SK-N-MC (cell line): ENCODE measurements around the gene CTBP1.

Experiments used
- EZH2 ChIP-seq: fragments of 200-600 bp; sonication (generic); IDR thresholded peaks from one replicate; pipeline ENCODE4 v1.6.1; 2017; ENCODE audit warnings: antibody characterized with exemption
- FOXP2 ChIP-seq: optimal IDR thresholded peaks from 2 replicates; pipeline ENCODE3; 2011; ENCODE audit warnings: mild to moderate bottlenecking, moderate library complexity; ENCODE audit not compliant: insufficient read depth; ENCODE audit errors: extremely low read length, control extremely low read depth
- POLR2AphosphoS5 ChIP-seq: IDR thresholded peaks from 2 replicates; pipeline ENCODE4 v1.6.1; 2012; ENCODE audit warnings: mild to moderate bottlenecking, low read depth, low read length, borderline replicate concordance

DNA sequence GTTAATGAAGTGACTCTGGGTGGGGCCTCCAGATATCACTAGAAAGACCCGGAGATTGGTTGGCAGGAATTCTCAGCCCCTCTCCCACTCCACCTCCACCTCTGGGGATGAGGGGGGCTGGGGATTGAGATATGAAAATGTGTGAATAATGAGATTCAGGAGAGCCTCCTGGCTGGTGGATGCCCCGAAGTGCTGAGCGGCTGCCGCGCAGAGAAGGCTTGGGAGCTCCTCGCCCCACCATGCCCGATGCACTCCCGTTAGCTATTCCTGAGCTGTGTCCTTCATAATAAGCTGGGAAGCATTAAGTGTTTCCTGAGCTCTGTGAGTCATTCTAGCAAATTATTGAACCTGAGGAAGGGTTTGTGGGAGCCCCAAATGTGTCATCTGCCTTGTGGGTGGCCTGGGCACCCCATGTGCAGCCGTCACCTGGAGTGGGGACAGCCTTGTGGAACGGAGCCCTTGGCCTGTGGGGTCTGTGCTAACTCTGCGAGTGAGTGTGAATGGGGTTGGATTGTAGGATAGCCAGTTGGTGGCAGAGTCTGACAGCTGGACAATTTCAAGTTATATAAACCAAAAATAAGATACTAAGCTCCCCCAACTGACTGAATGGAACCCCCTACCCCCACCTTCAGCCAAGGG, 36.3 kb upstream of the CTBP1 start:
- no peak for TF ChIP-seq EZH2
- no peak for TF ChIP-seq POLR2AphosphoS5
- TF ChIP-seq FOXP2: no peak
